ENCODE results near the gene DDX4.
A peak's percentile ranks its signal among the peaks of the same experiment; 100 is the strongest.

Gene DDX4

DNA sequence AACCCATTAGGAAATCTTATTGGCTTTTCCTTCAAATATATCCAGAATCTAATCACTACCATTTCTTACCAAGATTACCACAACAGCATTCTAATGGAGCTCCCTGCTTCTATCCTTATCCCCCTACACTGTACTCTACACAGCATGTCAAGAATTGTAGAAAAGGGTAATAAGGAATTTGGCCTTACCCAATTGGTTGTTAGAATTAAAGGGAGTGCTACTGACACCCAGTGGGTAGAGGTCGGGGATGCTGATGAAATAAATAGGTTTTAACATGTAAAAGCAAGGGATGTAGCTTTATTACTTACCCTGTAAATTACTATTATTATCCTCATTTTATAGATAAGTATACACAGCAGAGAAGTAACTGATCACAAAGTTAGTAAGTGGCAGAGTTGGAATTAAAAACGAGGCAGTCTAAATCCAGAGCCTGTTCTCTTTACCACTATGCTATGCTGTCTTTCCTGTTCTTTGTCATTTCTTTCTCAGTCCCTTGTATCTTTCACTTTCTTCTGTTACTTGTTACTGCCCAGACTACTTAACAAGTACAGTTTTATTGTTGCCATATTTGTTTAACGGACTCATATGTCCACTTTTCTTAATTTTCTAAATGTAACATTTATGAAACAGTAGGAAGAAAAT lies 36.3 kb upstream of the DDX4 start:
- TF ChIP-seq LEF1 (IDR thresholded peaks at IDR 0.05; ENCODE audit: borderline replicate concordance) (no peak), CTBP1 (IDR thresholded peaks at IDR 0.05; ENCODE audit: borderline replicate concordance) (no peak), SP1 (IDR thresholded peaks at IDR 0.05) (no peak), BHLHE40 (IDR thresholded peaks at IDR 0.05; ENCODE audit: borderline replicate concordance) (no peak), FOXA1 (IDR thresholded peaks at IDR 0.05) (no peak), SUZ12 (IDR thresholded peaks at IDR 0.05) (no peak), L3MBTL2 (conservative IDR thresholded peaks at IDR 0.05) (no peak), NFRKB (IDR thresholded peaks at IDR 0.05) (no peak), TARDBP (IDR thresholded peaks at IDR 0.05) (no peak), ELF4 (IDR thresholded peaks at IDR 0.05) (no peak), FOXM1 (IDR thresholded peaks at IDR 0.05; ENCODE audit: borderline replicate concordance) (no peak), ZNF384 (IDR thresholded peaks at IDR 0.05) (no peak), ARNT (IDR thresholded peaks at IDR 0.05) (no peak), HDGF (IDR thresholded peaks at IDR 0.05; ENCODE audit: borderline replicate concordance) (no peak), FOXK2 (IDR thresholded peaks at IDR 0.05) (no peak)
- TF ChIP-seq, protein P1, sequence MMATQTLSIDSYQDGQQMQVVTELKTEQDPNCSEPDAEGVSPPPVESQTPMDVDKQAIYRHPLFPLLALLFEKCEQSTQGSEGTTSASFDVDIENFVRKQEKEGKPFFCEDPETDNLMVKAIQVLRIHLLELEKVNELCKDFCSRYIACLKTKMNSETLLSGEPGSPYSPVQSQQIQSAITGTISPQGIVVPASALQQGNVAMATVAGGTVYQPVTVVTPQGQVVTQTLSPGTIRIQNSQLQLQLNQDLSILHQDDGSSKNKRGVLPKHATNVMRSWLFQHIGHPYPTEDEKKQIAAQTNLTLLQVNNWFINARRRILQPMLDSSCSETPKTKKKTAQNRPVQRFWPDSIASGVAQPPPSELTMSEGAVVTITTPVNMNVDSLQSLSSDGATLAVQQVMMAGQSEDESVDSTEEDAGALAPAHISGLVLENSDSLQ (IDR thresholded peaks at IDR 0.05) = no peak
- no peak for DNase-seq (ENCODE audit: extremely low spot score)
- CTCF ChIA-PET = no interaction called here
- POLR2A ChIA-PET = no interaction called here

DNA sequence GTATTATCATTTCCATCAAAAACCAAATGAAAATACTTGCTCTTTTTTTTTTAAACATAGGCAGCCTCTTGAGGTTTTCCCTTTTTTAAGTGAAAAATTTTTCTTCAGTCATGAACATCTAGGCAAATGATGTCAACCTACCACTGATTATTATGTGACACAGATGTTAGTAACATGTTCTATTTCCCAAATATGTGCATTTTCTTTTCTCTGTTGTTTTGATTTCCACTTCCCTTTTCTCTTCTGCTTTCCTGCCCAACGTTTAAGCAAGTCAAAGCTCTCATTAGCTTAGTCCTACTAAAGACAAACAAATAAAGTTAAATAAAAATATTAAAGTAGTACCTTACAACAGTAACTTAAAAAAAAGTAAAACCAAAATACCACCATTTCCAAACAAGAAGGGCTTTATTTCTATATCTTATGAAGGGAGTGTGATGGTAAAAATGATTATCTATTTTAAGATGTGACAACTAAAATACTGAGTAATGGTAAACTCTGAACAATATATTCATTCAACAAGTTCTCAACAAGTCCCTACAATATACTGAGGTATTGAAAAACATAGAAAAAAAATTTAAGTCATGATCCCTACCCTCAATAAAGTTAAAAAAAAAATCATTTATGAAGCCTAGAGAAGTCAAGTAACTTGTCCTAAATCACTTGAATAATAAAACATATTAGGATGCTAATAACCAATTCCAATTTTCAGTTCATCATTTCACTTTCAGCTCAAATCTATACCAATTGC lies 35.1 kb upstream of the DDX4 start:
- CTCF ChIA-PET = no interaction called here
- DNase-seq (ENCODE audit: extremely low spot score) = no peak
- TF ChIP-seq ZNF384 (IDR thresholded peaks at IDR 0.05) (no peak), FOXK2 (IDR thresholded peaks at IDR 0.05) (no peak), TARDBP (IDR thresholded peaks at IDR 0.05) (no peak), L3MBTL2 (conservative IDR thresholded peaks at IDR 0.05) (no peak)
- POLR2A ChIA-PET = no interaction called here

DNA sequence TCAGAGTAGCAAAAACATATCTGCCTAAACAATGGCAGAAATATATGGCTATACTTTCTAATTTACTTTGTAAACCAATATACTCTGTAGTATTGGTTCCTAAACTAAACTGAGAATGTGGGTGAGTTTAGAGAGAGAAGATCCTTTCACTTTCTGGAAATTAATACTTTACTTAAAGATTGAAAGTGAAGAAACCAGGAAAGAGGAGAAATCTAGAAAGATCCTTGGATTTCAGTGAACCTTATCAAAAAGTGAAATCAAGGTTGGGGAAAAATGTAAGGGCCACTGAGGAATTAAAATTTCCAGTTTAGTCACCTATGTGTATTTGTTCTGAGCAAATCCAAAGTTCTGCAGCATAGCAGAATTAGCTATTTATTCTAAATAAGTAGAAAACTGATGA lies 31.6 kb upstream of the DDX4 start:
- no peak for DNase-seq (ENCODE audit: extremely low spot score)
- TF ChIP-seq SP1 (IDR thresholded peaks at IDR 0.05) (no peak), NFRKB (IDR thresholded peaks at IDR 0.05) (no peak), ELF4 (IDR thresholded peaks at IDR 0.05) (no peak), ZNF384 (IDR thresholded peaks at IDR 0.05) (no peak), L3MBTL2 (conservative IDR thresholded peaks at IDR 0.05) (no peak), FOXA1 (IDR thresholded peaks at IDR 0.05) (no peak), HDGF (IDR thresholded peaks at IDR 0.05; ENCODE audit: borderline replicate concordance) (no peak), BHLHE40 (IDR thresholded peaks at IDR 0.05; ENCODE audit: borderline replicate concordance) (no peak), ARNT (IDR thresholded peaks at IDR 0.05) (no peak), TARDBP (IDR thresholded peaks at IDR 0.05) (no peak), LEF1 (IDR thresholded peaks at IDR 0.05; ENCODE audit: borderline replicate concordance) (no peak)
- TF ChIP-seq, protein P1 (IDR thresholded peaks at IDR 0.05) = no peak
- CTCF ChIA-PET = no interaction called here
- POLR2A ChIA-PET = no interaction called here

DNA sequence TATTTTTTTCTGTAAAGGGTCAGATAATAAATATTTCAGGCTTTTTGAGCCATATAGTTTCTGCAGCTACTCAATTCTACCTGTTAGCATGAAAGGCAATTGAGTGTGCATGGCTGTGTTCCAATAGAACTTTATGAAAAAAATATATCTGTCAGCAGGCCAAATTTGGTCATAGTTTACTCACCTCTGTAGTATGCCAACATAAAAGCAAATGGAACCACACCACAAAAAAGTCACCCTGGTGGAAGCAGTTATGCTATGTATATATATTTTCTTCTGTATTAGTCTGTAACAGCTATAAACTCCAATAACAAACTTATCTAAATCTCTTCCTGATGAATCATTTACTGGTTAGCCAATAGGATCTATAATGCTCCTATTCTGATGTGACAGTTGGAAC lies 29.1 kb upstream of the DDX4 start:
- no peak for TF ChIP-seq FOXA1 (IDR thresholded peaks at IDR 0.05)
- POLR2A ChIA-PET = no interaction called here
- DNase-seq (ENCODE audit: extremely low spot score) = no peak
- CTCF ChIA-PET = no interaction called here

DNA sequence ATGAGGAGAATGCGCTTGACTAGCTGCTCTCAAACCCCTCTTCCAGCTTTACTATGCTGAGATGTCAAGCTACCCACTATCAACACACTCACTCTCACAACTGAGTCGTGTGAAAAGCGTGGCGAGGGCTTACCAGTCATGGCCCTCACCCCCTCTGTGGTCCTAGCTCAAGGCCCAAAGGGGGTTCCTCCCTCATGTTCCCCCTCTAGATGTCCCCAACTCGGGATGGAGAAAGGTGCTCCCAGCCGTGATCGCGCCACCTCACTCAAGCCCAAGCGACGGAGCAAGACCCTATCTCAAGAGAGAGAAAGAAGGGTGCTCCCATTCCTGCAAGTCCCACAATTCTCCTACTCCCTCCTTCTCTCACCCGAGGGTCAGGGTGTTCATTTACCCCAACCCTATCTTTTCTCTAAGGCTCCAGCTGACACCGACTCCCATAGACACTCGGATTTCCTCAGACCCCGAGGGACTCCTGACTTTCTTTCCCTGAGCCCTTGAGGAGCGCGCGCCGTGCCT lies 26.3 kb upstream of the DDX4 start:
- POLR2A ChIA-PET = no interaction called here
- CTCF ChIA-PET = no interaction called here
- peak; percentile 22 for DNase-seq (ENCODE audit: extremely low spot score)
- no peak for TF ChIP-seq HDGF (IDR thresholded peaks at IDR 0.05; ENCODE audit: borderline replicate concordance)

DNA sequence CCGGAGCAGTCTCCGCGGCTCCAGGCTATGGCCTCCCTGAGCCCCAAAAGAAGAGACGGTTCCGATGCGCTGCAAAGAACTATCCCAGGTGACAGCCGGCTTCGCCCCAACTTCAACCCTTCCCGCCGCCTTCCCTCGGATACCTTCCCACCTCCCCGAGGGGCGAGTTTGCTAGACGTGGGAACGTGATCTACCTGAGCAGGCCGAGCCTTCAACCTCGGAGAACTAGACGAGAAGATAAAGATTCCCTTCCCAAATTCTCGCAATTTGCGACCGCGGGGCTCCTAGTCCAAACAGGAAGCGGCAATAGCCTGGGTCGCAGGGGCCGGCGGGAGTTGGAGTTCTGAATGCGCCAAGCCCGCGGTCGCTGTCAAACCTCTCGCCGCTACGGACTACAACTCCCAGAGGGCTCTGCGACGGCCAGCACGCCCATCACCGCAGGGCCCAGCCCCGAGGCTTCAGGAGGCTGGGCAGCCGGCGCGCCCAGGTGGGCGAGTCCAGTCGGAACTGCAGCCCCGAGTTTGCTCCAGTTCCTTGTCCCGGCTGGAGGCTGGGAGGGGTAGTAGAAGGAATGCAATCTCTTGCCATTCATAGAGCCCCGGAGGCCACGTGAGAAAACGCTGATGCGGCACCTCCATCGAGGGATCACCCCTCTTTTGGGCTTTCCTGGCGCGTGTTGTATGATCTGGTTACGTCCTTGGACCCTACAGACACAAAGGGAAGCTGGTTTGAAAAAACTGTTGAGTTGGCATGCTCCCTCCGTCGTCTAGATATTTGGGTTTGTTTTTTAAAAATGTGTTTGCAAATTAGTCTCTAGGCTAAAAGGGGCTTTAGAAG lies 25.6 kb upstream of the DDX4 start, which contains the start of gene SLC38A9:
Gene SLC38A9 (minus strand): TSS at position 302 of the 837 bp plus-strand sequence. CDS start 14,366 bp downstream, outside the sequence.
- POLR2A ChIA-PET = interaction anchor here (0.6 kb wide), 1 partner anchor 265 kb away, joined by 3 read pairs; no protein-coding TSS in a partner anchor
- DNase-seq (ENCODE audit: extremely low spot score) = peak; percentile 94
- TF ChIP-seq HDGF (IDR thresholded peaks at IDR 0.05; ENCODE audit: borderline replicate concordance) (no peak), FOXA1 (IDR thresholded peaks at IDR 0.05) (no peak), NFRKB (IDR thresholded peaks at IDR 0.05) (no peak), LEF1 (IDR thresholded peaks at IDR 0.05; ENCODE audit: borderline replicate concordance) (no peak), FOXK2 (IDR thresholded peaks at IDR 0.05) (no peak), ARNT (IDR thresholded peaks at IDR 0.05) (no peak), BHLHE40 (IDR thresholded peaks at IDR 0.05; ENCODE audit: borderline replicate concordance) (no peak), CTBP1 (IDR thresholded peaks at IDR 0.05; ENCODE audit: borderline replicate concordance) (no peak), SP1 (IDR thresholded peaks at IDR 0.05) (no peak), ZNF384 (IDR thresholded peaks at IDR 0.05) (no peak), L3MBTL2 (conservative IDR thresholded peaks at IDR 0.05) (peak; percentile 93), ELF4 (IDR thresholded peaks at IDR 0.05) (peak; percentile 75), FOXM1 (IDR thresholded peaks at IDR 0.05; ENCODE audit: borderline replicate concordance) (no peak), TARDBP (IDR thresholded peaks at IDR 0.05) (no peak), SUZ12 (IDR thresholded peaks at IDR 0.05) (peak; percentile 73)
- TF ChIP-seq, protein P1 (IDR thresholded peaks at IDR 0.05) = peak; percentile 94
- CTCF ChIA-PET = interaction anchor here (0.7 kb wide), 1 partner anchor 490 kb away, joined by 5 read pairs; no protein-coding TSS in a partner anchor
